GM19043 (cell line): Measurements from ENCODE around the gene ERI3.

ENCODE experiments used
- ATAC-seq: cut with Tn5 transposase; IDR thresholded peaks from one replicate; pipeline ENCODE4 v1.9.1; 2021; ENCODE audit warnings: low read depth; ENCODE audit not compliant: unreplicated experiment

Gene ERI3

DNA sequence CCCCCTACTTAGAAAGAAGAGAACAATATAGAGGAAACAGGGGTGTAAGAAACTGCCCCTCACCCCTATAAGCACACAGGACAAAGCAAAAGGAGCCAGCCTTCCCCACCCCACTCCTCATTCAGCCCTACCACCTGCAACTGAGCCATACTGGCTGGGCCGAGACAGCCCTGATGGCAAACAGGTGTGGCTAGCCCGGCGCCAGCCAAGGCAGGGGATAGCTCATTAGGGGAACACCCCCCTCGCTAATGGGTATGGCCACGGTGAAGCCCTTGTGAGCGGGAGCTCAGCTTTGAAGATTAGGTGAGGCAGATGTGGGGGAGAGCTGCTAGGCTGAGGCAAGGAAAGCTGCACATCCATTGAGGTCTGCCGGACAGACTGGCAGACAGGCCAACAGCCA is 65.5 kb downstream of the ERI3 start:
- ATAC-seq: no peak

DNA sequence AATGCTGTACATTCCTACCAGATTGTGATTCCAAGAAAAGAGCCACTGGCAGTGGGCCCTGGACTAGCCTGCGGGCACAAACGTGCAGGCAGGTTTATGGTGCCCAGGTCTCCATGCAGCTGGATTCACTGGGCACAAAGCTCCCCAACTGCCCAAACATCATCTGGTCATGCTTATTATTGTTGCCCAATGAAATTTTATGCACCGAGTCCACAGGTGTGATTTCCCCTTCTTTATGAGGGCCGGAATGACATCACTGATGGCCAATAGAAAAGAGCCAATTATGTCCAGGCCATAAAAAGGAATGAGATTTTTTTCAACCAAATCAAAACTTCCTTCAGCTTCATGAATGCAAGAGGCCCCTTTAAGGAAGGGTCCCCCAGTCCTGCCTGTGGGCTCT is 66.2 kb downstream of the ERI3 start:
- no peak for ATAC-seq

DNA sequence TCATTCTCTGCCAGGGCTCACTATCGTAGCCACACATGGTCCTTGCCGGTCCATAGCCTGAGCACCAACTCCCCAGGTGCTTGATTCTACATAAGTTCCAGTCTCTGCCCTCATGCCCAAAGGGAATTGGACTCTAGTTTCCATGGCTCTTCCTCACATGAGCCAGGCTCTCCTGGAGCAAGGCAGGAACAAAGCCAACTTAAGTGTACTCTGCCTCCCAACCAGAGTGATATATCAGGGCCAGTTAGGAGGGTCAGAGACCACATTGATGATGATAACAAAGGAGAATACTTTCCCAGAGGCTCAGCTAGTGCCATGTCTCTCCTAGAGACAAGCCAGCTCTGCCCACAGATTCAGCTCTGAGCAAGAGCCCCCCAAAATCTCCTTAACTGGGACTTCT is 70.9 kb downstream of the ERI3 start:
- ATAC-seq: no peak

DNA sequence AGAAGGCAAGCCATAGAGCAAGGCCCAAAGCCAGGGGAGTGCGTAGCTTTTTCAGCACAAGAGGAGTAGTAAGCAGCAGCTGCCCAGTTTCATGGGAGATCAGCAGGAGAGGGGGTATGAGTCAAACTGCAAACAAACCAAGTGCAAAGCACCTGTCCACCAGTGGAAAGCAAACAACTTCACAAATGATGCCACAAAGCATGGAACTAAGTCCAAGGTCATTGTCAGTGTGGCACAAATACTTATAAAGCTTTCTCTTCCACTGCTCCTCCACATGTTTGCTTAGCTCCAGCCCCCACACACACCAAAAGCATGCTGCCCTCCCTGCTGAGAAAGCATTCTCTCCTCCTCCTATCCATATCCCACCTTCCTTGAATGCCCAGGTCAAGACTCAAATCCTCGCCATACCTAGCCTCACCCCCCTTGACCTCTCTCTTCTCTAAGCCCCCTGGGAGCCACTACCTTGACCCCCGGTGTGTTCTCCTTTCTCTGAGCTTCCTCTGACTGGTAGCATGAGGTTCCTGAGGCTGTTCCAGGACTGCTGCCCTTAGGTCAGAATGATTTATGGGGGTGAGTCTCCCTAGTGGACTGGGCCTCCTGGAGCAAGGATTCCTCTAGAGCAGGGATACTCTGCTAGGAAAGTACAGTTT is 71.4 kb downstream of the ERI3 start:
- no peak for ATAC-seq

DNA sequence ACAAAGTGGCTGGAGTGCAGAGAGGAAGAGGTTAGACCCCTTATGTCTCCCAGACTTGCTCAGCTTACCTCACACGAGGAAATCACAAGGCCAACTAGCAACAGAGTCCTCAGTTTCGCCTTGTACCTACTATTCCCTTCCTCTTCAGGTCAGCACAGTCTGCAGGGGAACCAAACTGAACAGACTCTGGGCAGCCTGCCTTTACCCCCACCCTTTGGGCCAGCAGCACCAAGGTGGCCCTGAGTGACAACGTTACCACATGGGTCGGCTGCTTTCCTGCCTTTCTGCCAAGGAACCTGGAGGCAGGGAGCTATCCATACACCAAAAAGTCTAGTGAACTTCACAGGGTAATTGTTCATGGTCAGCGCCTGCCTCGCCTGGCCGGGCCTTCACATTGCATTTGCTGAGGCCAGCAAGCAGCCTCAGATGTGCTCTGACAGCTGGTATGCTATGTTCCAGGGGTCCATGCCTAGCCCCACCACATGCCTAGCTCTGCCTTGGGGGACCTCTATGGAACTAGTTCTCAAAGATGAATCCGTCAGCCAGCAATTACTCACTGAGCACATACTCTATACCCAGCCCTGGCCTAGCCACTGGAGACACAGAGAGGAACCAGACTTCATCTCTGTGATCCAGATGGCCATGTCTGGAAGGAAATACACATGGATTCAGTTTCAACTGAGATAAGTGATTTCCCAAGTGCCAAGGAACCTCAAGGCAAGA is 72.2 kb downstream of the ERI3 start:
- no peak for ATAC-seq

DNA sequence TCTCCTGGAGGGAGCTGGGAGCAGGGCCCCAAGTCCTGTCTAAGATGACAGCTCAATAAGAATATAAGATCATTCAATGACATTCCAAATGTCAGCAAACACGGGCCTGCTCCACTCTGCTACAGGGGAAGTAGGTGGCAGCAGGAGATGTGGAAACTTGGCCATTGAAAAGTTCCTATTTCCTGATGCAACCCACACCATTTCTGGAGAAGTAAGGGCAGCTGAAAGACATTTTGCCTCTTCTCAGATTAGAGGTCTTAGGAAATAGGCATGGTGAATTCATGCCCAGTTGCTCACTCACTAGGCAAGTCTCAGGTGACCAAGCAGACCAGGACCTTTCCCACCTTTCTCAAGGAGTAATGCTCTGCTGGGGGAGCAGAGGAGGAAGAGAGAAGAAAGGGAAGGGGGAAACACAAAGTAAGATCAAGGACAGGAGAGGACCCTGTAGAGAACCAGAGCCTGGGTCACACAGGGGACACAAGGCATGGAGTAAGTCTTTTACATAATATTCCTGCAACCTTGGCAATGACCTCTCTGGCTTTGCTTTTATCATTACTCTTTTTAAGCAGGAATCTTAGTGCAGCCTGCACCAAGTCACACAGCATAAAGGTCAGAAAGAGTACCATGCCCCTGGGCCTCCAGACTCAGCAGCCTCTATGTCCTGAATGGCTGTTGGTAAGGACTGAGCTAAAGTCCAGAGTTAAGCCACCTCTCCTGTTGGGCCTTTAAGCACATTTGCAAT is 72.9 kb downstream of the ERI3 start:
- no peak for ATAC-seq

DNA sequence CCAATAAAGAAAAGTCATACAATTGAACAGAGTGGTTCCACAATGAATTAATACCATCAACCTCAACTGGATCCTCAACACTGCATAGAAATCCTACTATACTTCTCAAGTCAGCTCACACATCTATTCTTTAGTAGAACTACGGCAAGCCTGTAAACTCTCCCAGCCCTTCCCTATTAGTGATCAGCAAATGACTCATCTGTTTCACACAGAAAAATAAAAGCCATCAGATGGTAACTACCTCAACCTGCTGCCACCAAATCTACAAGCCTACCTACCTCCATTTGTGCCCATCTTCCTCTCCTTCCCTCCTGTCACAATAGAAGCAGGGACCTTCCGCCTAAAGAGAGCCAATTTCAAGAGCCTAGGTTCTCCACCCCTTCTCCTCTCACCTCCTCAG is 78.2 kb downstream of the ERI3 start:
- no peak for ATAC-seq

DNA sequence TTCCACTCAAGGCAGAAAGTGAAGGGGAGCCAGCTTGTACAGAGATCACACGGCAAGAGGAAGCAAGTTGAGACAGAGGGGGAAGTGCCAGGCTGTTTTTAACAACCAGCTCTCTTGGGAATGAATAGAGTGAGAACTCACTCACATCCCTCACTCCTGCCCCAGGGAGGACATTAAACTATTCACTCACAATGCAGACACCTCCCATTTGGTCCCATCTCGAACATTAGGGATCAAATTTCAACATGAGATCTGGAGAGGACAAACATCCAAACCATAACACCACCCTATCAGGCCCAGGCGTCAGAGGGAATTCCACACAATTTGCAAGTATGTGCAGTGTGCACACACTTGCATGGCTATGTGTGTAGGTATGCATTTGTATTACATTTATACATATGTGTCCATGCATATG is 79.1 kb downstream of the ERI3 start:
- no peak for ATAC-seq

DNA sequence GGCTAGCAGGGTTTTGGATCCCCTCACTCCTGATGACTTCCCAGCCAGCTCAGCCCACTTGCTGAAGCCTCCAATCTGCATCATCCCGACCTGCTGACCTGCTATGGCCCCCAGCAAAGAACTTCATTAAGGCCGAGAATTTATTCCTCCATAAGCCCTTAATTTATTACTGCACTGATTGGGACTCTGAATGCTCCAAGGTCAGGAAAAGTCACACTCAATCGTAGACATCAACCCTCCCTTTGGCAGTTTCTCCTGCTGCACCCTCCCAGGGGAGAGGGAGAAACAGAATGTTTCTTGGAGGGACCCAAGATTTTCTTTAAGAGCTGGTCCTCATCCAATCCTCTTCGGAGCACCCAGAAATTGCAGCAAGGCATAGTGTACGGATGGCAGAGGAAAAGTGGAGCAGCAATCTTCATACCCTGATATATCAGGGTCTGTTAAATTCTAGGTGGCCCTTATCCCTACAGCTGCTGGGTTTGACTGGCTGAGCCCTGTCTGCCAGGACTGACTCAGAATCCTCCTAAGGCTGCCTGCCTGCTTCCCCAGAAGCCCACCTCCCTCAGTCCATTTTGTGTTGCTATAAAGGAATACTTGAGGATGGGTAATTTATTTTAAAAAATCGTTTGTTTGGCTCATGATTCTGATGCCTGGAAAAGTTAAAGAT is 79.6 kb downstream of the ERI3 start:
- no peak for ATAC-seq

DNA sequence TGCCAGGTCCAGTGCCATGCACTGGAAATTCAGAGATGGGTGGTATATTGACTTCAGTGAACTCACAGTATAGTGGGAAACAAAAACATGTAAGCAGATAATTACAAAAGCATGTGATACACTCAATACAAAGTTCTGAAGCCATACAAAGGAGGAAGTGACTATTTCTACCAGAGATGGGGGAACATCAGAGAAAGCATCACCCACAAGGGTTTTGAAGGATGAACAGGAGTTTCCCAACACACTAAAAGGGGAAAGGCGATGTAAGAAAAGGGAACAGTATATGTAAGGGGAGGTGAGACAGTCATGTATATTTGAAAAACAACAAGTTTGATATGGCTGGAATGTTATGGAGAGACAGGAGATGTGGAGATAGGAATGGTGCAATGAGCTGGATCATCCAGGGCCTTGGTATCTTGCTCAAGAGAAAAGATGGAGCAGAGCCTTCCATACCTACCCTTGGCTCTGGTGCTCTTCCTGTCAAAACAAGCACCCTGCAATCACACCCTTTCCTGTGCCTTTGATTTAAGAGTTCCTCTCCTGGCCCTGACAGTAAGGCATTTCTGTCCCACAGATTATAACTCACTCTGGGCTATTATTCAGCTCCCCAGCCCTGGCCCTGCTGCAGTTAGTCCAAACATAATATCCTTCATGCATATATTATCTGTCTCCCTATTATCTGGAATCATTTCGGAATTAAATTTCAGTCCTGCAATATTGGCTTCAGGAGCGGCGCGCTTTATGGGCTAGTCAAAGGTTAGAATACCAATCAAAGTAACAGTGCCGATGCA is 81.3 kb downstream of the ERI3 start:
- ATAC-seq: no peak

DNA sequence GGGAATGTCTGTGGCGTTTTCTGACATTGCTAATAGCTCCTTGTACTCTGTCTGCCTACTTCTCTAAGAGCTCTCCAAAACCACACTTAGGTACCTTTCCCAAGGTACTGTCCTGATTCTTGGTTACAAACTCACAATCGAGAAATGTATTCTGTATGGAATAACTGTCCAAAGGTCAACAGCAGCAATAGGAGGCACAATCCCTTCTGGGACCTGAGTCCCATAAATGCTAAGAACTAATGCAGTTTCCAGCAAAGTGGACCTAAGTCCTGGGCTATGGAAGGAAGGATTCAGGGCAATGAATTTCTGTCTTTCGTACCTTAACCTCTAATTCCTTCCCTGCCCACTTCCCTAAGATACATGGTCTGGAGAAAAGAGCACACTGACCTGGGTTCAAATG is 82.1 kb downstream of the ERI3 start:
- ATAC-seq: no peak

DNA sequence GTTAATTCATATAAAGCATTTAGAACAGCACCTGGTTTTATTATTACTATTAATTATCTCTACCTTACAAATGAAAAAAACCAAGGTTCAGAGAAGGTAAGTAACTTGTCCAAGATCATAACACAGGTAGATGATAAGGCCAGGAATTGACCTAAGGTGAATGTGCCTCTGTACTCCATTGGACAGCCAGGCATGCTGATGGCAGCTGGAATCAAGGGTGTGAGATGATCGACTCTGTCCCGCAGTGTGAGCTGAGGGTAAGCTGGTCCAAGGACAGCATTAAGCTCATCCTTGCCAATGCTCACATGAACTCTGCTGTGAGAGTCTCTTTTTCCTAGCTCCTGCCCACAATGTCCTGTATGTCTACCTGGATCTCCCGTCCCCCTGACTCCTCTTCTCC is 83.4 kb downstream of the ERI3 start:
- ATAC-seq: no peak

DNA sequence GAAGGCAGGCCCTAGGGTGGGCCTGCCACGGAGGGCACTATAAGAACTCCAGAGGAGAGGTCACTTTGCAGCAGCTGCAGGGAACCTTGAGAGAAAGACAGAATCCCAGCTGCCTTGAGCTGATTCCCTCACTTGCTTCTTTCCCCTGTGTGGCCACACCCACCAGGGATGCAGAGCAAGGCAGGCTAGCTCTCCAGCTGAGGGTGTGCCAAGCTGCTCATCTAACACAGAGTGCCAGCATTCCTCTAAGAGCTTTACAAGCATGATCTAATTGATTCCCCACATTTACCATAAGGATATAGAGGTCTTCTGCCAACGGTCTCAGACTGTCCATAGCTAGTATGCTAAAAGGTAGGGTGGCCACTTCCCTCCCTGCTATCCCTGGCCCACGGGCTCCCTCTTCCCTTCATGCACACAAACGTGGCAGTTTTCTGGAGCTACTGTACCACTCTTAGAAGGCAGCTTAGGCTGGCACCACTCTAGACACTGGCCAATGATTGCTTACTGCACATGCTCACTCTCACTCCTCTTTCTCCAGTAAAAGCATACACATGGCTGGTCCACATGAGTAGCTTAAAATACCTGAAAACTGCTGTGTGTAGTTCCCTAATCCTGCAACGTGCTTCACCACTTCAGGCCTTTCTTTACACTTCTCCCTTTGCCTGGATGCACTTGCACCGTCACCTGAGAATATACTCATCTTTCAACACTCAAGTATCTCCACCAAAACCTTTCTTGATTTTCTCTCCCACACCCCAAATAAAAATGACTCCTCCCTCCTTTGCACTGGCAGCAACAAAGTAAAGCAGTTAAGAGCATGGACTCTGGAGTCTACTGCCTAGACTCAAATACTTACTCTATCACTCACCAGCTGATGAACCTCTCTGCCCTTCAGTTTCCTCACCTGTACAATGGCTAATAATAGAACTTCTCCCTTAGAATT is 84.1 kb downstream of the ERI3 start:
- no peak for ATAC-seq

DNA sequence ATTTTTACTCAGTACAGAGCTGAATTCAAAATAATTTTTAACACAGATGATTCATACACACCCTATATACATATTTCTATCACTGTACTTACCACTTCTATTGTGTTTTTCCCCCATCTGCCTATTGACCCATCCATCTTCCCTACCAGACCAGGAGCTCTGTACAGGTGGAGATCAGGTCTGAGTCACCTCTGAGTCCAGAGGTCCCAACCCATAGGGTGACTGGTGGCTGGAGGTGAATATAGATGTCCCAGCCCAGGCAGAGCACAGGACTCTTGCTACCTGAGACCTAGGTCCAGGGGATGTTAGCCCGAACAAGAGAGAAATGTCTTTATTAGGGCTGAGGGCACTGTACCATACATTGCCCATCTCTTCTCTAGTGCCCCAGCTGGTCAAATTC is 87.0 kb downstream of the ERI3 start:
- no peak for ATAC-seq

DNA sequence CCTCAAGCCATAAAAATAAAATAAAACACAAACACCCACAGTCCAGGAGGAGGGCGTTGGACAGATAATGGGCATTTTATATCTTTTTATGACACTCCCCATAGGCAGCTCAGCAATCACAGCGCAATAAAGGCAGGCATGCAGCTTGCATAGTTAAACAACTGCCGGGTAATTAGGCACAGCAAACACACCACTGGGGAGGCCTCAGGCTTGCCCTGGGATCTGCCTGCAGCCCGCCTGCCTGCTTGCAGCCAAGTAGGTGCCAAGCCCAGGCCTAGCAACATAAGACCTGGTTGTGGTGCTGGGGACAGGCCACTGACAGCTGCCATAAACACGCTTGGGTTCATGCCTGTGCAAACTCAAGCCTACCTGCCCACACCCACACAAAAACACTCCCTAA is 87.6 kb downstream of the ERI3 start:
- no peak for ATAC-seq

DNA sequence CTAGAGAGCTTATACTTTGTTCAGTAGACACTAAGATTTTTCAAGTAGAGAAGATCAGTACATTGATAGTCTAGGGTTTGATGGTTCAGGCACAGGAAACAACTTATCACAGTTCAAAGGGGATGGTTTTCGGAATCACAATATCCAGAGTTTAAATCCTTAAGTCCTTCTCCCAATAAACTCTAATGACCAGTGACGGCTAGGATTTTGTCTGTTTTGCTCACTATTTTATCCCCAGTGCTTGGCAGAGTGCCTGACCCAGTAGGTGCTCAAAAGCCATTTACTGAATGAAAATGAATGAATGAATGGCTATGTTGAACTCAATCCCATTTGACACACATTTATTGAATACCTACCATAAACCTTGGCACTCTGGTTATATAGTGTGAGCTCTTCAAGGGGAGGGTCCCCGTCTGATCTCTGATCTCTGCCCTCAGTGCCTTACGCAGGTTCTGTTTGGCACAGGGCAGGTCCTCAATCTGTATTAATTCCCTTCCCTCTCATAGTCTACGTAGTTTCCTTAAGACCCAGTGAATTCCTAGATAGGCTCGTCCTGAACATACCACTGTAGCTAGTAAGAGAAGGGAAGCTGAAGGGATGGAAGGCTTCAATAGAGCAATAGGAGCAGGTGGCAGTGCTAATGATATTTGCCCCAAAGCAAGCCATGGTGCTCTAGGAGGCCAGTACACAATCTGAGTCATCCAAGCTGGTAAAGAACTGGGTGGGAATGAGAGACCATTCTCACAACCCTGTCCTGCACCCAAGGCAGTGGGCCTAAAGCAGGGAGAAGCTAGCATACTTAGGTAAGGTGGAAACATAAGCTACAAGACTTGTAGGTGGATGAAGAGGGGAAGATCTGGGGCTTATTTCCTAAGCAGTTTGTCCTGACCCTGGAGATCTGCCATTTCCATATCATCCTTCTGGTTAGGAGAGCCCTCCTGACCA is 88.4 kb downstream of the ERI3 start:
- ATAC-seq: no peak

DNA sequence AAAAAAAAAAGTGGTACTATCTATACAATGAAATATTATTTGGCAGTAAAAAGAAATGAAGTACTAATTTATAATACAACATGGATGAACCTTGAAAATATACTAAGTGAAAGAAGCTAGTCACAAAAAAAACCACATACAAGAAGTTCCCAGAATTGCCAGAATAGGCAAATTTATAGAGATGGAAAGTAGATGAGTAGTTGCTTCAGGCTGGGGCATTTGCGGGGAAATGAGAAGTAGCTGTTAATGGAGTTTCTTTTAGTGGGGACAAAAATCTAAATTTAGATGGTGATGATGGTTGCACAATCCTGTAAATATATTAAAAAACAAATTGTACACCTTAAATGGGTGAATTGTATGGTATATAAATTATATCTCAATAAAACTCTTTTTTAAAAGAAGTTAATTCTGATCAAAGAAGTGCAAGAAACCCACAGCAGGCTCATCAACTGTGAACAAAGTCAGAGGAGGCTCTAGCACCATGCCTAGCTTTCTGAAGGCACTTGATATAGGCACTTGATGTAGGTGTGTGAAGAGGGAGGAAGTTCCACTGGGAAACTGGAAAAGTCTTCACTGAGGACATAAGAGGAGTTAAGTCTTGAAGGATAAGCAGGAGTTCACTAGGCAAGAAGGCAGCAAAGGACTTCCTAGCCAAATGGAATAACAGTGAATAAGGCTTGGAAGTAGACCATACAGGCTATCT is 89.2 kb downstream of the ERI3 start:
- ATAC-seq: no peak

DNA sequence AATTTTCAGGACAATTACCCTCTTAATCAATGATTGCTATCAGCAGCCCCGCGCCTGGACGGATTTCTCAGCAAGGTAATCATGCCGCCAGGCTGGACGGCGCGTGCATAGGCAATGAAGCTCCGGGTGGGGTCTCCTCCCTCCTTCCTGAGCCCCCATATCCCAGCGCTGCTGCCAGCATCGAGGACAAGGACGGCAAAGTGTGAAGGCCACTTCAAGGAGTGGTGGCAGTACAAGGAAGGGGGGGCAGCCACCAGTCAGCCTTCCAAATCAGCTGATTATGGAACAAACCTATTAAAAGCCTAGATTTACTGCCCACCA is 90.6 kb downstream of the ERI3 start:
- ATAC-seq: no peak
